AG04450 (cell line): ENCODE measurements around the gene MRPS21. TPM values are rescaled to one million over a fixed set of nuclear protein-coding genes. Genes with fewer than 3 reads are reported as not detected.

ENCODE experiments used
- CTCF ChIA-PET: fragments of 300-600, 350-600 bp; formaldehyde crosslinking; extraction: SDS; loops from one replicate; lab custom pipeline; 2022; ENCODE audit warnings: antibody characterized with exemption, inconsistent platforms; lab: Charles Lee
- POLR2A ChIA-PET: fragments of 350-600 bp; formaldehyde crosslinking; extraction: SDS; loops from one replicate; lab custom pipeline; 2021; ENCODE audit warnings: antibody characterized with exemption, inconsistent platforms; lab: Yijun Ruan, JAX
- DNase-seq: peaks from one replicate; pipeline ENCODE4 v3.0.0-alpha.2; 2011; ENCODE audit warnings: low read depth, low spot score
- H3K27ac ChIP-seq: one replicate; pipeline ENCODE4 v1.5.1; 2012; ENCODE audit warnings: low read depth, low read length, control low read depth
- H3K27me3 ChIP-seq: one replicate; pipeline ENCODE4 v1.6.0; 2012; ENCODE audit warnings: low read length; ENCODE audit not compliant: control insufficient read depth, insufficient read depth
- H3K4me3 ChIP-seq: 2 replicates; pipeline ENCODE4 v1.5.1; 2011; ENCODE audit warnings: mild to moderate bottlenecking, low read depth, low read length, control low read depth
- H3K9me3 ChIP-seq: 2 replicates; pipeline ENCODE4 v1.5.1; 2012; ENCODE audit warnings: low read length; ENCODE audit not compliant: control insufficient read depth, insufficient read depth
- polyA plus RNA-seq: library from polyadenylated mRNA; depleted of rRNA; stranded (reverse); fragments of >200 nt; gene quantifications from 2 replicates; pipeline ENCODE4 v1.2.3, GENCODE V29; 2011
- TF ChIP-seq, protein P1 (sequence below): IDR thresholded peaks from 2 replicates; pipeline ENCODE4 v1.5.1; 2011; ENCODE audit warnings: low read depth, low read length, control low read depth, inconsistent platforms

MRPS21 gene
- polyA plus RNA-seq, 1 experiment: 71.0 TPM

DNA sequence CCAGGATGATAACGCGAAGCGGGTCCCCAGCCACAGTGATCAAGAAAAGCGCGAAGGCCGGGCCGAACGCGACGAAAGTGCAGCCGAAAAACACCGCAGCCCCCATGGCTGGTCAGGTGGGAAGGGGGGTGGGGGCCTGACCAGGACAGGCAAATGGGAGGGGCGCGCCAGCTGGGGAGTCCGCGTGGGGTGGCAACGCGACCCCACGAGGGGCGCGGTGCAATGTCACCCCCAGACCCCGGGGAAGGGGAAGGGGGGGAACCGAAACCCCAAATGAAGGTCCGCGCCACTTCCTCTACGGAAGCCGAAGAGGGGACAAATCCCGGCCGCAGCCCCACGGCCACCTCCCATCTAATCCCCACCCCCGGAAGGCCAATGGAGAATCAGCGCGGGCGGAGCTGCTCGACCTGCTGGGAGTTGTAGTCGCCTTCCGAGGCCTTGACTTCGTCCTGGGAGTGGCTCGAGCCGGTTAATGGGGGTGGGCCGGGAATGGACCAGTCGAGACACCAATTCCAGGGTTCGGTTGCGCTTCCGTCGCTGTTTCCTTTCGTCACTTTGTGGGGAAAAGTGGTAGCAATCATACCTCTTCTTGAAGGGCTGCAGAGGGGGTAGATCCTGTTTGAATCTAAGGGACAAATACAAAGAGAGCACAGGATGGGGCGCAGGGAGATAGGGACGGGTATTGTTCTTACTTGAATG lies 24.8 kb upstream of the MRPS21 start, which contains the start of gene APH1A:
Gene APH1A, minus strand, starts transcription at position 312 of the 699 bp plus-strand sequence. Its CDS starts 206 bp downstream, at position 106.
- POLR2A ChIA-PET: interaction anchor here (0.9 to 1.0 kb wide), 3 partner anchors 13 to 19 kb away, joined by 3 to 6 read pairs (median 3); partner anchors contain the start of gene CIART

DNA sequence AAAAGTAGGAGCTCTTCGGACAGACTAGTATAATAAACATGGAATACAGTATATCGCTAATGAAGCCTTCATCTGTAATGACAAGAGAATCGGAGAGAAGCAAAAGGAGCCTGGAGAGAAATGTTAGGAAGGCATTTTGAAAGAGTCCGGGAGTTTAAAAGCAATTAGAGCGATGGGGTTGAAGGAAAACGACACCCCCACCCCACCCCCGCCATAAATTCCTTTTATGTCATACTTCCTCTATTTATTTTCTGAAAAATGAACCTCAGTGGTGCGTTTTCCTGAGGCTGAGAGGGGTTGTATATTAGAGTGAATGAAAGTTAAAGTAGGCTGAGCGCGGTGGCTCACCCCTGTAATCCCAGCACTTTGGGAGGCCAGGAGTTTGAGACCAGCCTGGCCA lies 24.2 kb upstream of the MRPS21 start:
- TF ChIP-seq, protein P1, sequence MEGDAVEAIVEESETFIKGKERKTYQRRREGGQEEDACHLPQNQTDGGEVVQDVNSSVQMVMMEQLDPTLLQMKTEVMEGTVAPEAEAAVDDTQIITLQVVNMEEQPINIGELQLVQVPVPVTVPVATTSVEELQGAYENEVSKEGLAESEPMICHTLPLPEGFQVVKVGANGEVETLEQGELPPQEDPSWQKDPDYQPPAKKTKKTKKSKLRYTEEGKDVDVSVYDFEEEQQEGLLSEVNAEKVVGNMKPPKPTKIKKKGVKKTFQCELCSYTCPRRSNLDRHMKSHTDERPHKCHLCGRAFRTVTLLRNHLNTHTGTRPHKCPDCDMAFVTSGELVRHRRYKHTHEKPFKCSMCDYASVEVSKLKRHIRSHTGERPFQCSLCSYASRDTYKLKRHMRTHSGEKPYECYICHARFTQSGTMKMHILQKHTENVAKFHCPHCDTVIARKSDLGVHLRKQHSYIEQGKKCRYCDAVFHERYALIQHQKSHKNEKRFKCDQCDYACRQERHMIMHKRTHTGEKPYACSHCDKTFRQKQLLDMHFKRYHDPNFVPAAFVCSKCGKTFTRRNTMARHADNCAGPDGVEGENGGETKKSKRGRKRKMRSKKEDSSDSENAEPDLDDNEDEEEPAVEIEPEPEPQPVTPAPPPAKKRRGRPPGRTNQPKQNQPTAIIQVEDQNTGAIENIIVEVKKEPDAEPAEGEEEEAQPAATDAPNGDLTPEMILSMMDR: no peak
- POLR2A ChIA-PET: interaction anchor here (0.9 to 1.0 kb wide), 3 partner anchors 13 to 19 kb away, joined by 3 to 6 read pairs (median 3); partner anchors contain the start of gene CIART
- H3K27ac ChIP-seq: peak overlapping the region; percentile 57

More for the DNA sequence above, 24.8 kb upstream of the MRPS21 start, which contains the start of gene APH1A:
- CTCF ChIA-PET: interaction anchor here (0.8 to 6.7 kb wide), 5 partner anchors 12 to 18 kb away, joined by 3 to 118 read pairs (median 3); partner anchors contain the start of genes CA14 and CIART
- Histone ChIP-seq H3K4me3 (peak within 1 kb of the TSS; percentile 95), H3K27ac (peak within 1 kb of the TSS; percentile 70), H3K9me3 (no peaks in the 10 kb centered on the region; the same call in 1 of the 2 replicates), H3K27me3 (no peaks in the 10 kb centered on the region)
- TF ChIP-seq, protein P1: no peak
- peak; percentile 91 for DNase-seq

GRCh38 chr1:150271291-150271959 lies 22.2 kb upstream of the MRPS21 start:
- POLR2A ChIA-PET: interaction anchor here (0.6 to 1.3 kb wide), 2 partner anchors 14 to 333 kb away, joined by 3 to 4 read pairs; partner anchors contain the start of gene CA14
- CTCF ChIA-PET: interaction anchor here (0.6 to 6.7 kb wide), 6 partner anchors 9 to 198 kb away, joined by 3 to 118 read pairs (median 6); partner anchors contain the start of genes CA14 and CIART
- H3K27ac ChIP-seq: no peak overlapping the region
- TF ChIP-seq, protein P1: no peak
- DNase-seq: no peak
- no peaks in the 10 kb centered on the region; the same call in 1 of the 2 replicates for H3K9me3 ChIP-seq
- H3K27me3 ChIP-seq: no peaks in the 10 kb centered on the region
- no peak overlapping the region for H3K4me3 ChIP-seq

More for the DNA sequence above, 24.2 kb upstream of the MRPS21 start:
- CTCF ChIA-PET: interaction anchor here (0.8 to 6.7 kb wide), 5 partner anchors 11 to 19 kb away, joined by 3 to 118 read pairs (median 3); partner anchors contain the start of genes CA14 and CIART
- H3K4me3 ChIP-seq: peak overlapping the region; percentile 95
- H3K9me3 ChIP-seq: no peaks in the 10 kb centered on the region; the same call in 1 of the 2 replicates
- no peaks in the 10 kb centered on the region for H3K27me3 ChIP-seq
- no peak for DNase-seq

- no peak for DNase-seq
- Histone ChIP-seq H3K27ac (peak overlapping the region; percentile 11), H3K9me3 (no peaks in the 10 kb centered on the region; the same call in 1 of the 2 replicates), H3K27me3 (no peaks in the 10 kb centered on the region), H3K4me3 (peak overlapping the region; percentile 70)
- TF ChIP-seq, protein P1: no peak
- ChIA-PET POLR2A (interaction anchor here (1.0 to 1.4 kb wide), 3 partner anchors 9 to 48 kb away, joined by 3 to 6 read pairs (median 3); partner anchors contain the start of genes CIART and PRPF3), CTCF (interaction anchor here (0.7 to 6.7 kb wide), 6 partner anchors 8 to 86 kb away, joined by 3 to 118 read pairs (median 4); partner anchors contain the start of genes CA14 and CIART)
Measured at GRCh38 chr1:150273311-150273710, 20.4 kb upstream of the MRPS21 start.
